PC-9 (cell line): ENCODE measurements around the gene C1GALT1C1L. TPM values are rescaled to one million over a fixed set of nuclear protein-coding genes. Genes with fewer than 3 reads are reported as not detected.

Source experiments
- BruUV-seq: library from RNA; stranded (reverse); fragments of 400-500 nt; replicated peaks from 2 replicates; lab custom pipeline; 2021; lab: Mats Ljungman, UMichigan
- CTCF ChIA-PET: fragments of 300-600 bp; sonication (Branson Sonifier 250); formaldehyde crosslinking; loops from one replicate; lab custom pipeline; 2022; ENCODE audit warnings: antibody characterized with exemption; lab: Charles Lee
- POLR2A ChIA-PET: fragments of 300-600 bp; sonication (Branson Sonifier 250); formaldehyde crosslinking; loops from one replicate; lab custom pipeline; 2022; ENCODE audit warnings: antibody characterized with exemption; ENCODE audit not compliant: unreplicated experiment; lab: Charles Lee
- DNase-seq, 2 experiments: peaks; one replicate each; pipeline versions ENCODE4 v3.0.0 to v3.0.0-alpha.2; 2015 to 2022; ENCODE audit warnings: mixed read lengths in 1 of 2
- H2AFZ ChIP-seq: fragments of 200-600 bp; sonication (generic); 2 replicates; pipeline ENCODE4 v1.8.1; 2017; ENCODE audit warnings: antibody characterized with exemption
- H3F3A ChIP-seq: fragments of 200-600 bp; sonication (generic); 2 replicates; pipeline ENCODE4 v1.8.1; 2017; ENCODE audit warnings: antibody characterized with exemption, mild to moderate bottlenecking, low read depth; ENCODE audit not compliant: insufficient read depth
- H3K27ac ChIP-seq: fragments of 200-600 bp; sonication (generic); 2 replicates; pipeline ENCODE4 v1.6.1; 2016; ENCODE audit warnings: mixed run types
- H3K27me3 ChIP-seq: fragments of 200-600 bp; sonication (generic); 2 replicates; pipeline ENCODE4 v1.6.1; 2016; ENCODE audit warnings: low read depth, mixed run types; ENCODE audit not compliant: insufficient read depth
- H3K36me3 ChIP-seq: fragments of 200-600 bp; sonication (generic); 2 replicates; pipeline ENCODE4 v1.6.1; 2016; ENCODE audit warnings: low read depth, mixed run types
- H3K4me1 ChIP-seq: fragments of 200-600 bp; sonication (generic); replicated peaks from 2 replicates; pipeline ENCODE4 v1.6.1; 2016; ENCODE audit warnings: mixed run types; ENCODE audit not compliant: insufficient read depth
- H3K4me2 ChIP-seq: fragments of 200-600 bp; sonication (generic); 2 replicates; pipeline ENCODE4 v1.6.1; 2017; ENCODE audit warnings: mixed run types
- H3K4me3 ChIP-seq: fragments of 200-600 bp; sonication (generic); 2 replicates; pipeline ENCODE4 v1.6.1; 2016; ENCODE audit warnings: mixed run types
- H3K79me2 ChIP-seq: fragments of 200-600 bp; sonication (generic); 2 replicates; pipeline ENCODE4 v1.6.1; 2017; ENCODE audit warnings: low read depth, mixed run types
- H3K9me2 ChIP-seq: fragments of 200-600 bp; sonication (generic); 2 replicates; pipeline ENCODE4 v1.8.1; 2017; ENCODE audit warnings: mild to moderate bottlenecking; ENCODE audit not compliant: insufficient read depth
- H3K9me3 ChIP-seq: fragments of 200-600 bp; sonication (generic); 2 replicates; pipeline ENCODE4 v1.8.1; 2016; ENCODE audit warnings: low read depth; ENCODE audit not compliant: insufficient read depth
- H4K20me1 ChIP-seq: fragments of 200-600 bp; sonication (generic); 2 replicates; pipeline ENCODE4 v1.8.1; 2017; ENCODE audit not compliant: insufficient read depth
- CTCF ChIP-seq: fragments of 200-600 bp; sonication (generic); conservative IDR thresholded peaks from 2 replicates; pipeline ENCODE4 v1.6.1; 2017; ENCODE audit warnings: mixed run types, antibody characterized with exemption, mild to moderate bottlenecking, moderate library complexity
- EZH2 ChIP-seq: fragments of 200-600 bp; sonication (generic); IDR thresholded peaks from 2 replicates; pipeline ENCODE4 v1.8.0; 2017; ENCODE audit warnings: antibody characterized with exemption, low read depth
- intact Hi-C: fragments of 100-400 bp; cut with micrococcal nuclease; formaldehyde crosslinking; loops from one replicate; pipeline ENCODE4 v1.10.0; 2022; ENCODE audit not compliant: unreplicated experiment
- total RNA-seq: library from RNA; stranded (reverse); gene quantifications from 2 replicates; pipeline ENCODE4 v1.2.3, GENCODE V29; 2021

C1GALT1C1L gene
- total RNA-seq, 1 experiment from 2014 or later = 3.7 TPM

DNA sequence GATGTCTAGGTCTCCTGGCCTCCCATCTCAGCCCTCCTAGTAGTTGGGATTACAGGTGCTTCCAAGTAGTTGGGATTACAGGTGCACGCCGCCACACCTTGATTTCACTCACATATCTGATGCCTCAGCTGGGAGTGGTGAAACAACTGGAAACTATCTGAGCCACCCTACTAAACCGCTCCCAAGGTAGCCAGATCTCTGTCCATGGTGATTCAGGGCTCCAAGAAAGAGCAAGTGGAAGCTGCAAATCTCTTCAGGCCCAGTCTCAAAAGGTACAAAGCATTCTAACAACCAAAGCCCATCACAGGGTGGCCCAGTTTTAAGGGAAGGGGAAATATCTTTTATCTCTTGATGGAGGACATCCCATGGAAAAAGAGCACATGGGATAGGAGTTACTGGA lies 19.0 kb downstream of the C1GALT1C1L start:
- no peaks in the 10 kb centered on the region for H3K9me2 ChIP-seq
- no peaks in the 10 kb centered on the region for H3K79me2 ChIP-seq
- H3K4me3 ChIP-seq = no peak overlapping the region
- no peaks in the 10 kb centered on the region for H3F3A ChIP-seq
- TF ChIP-seq CTCF (no peak), EZH2 (no peak)
- intact Hi-C loops = no loop called here
- no peaks in the 10 kb centered on the region for H3K36me3 ChIP-seq
- POLR2A ChIA-PET = no interaction called here
- H3K27me3 ChIP-seq = no peaks in the 10 kb centered on the region
- no peaks in the 10 kb centered on the region for H4K20me1 ChIP-seq
- DNase-seq = no peak
- H3K4me1 ChIP-seq = no peaks in the 10 kb centered on the region
- CTCF ChIA-PET = interaction anchor here (0.5 kb wide), 1 partner anchor 1782 kb away, joined by 3 read pairs; no protein-coding TSS in a partner anchor
- no peak overlapping the region for H3K4me2 ChIP-seq
- H2AFZ ChIP-seq = no peak overlapping the region
- no TSS peak for BruUV-seq
- H3K27ac ChIP-seq = no peak overlapping the region
- H3K9me3 ChIP-seq = no peaks in the 10 kb centered on the region

DNA sequence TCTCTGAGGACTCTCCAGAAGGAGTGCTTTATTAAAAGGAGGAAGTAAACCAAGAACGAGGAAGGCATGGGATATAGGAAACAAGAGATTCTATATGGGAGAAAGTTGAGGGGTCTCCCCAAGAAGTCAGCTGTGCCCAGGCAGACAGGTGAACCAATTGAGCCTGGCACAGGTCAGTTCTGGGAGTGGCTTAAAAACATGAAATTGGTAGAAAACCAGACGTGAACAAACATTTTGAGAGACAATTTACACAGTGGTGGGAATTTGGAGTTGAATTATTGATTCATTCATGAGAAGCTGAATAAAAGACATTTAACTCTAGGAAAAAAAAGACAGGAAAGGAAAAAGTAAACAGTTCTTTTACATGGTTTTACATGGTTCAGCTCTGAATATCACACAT lies 22.7 kb downstream of the C1GALT1C1L start:
- H3K27me3 ChIP-seq = no peaks in the 10 kb centered on the region
- no peak overlapping the region for H3K4me3 ChIP-seq
- H3K27ac ChIP-seq = no peak overlapping the region
- no peak overlapping the region for H2AFZ ChIP-seq
- TF ChIP-seq EZH2 (no peak), CTCF (no peak)
- H3K79me2 ChIP-seq = no peaks in the 10 kb centered on the region
- H3K4me1 ChIP-seq = no peaks in the 10 kb centered on the region
- intact Hi-C loops = no loop called here
- H3F3A ChIP-seq = no peaks in the 10 kb centered on the region
- no peaks in the 10 kb centered on the region for H3K36me3 ChIP-seq
- no peaks in the 10 kb centered on the region for H4K20me1 ChIP-seq
- H3K4me2 ChIP-seq = no peak overlapping the region
- H3K9me2 ChIP-seq = no peaks in the 10 kb centered on the region
- CTCF ChIA-PET = no interaction called here
- POLR2A ChIA-PET = no interaction called here
- DNase-seq = no peak
- H3K9me3 ChIP-seq = no peaks in the 10 kb centered on the region
- no TSS peak for BruUV-seq

GRCh38 chr2:43648994-43649701 lies 27.1 kb downstream of the C1GALT1C1L start:
- Histone ChIP-seq H3K27ac (no peak overlapping the region), H3K36me3 (no peaks in the 10 kb centered on the region), H4K20me1 (no peaks in the 10 kb centered on the region), H3K79me2 (no peaks in the 10 kb centered on the region), H3K4me1 (no peaks in the 10 kb centered on the region), H3K9me3 (no peaks in the 10 kb centered on the region), H2AFZ (no peak overlapping the region), H3K4me3 (no peak overlapping the region), H3F3A (no peaks in the 10 kb centered on the region), H3K4me2 (no peak overlapping the region), H3K9me2 (no peaks in the 10 kb centered on the region), H3K27me3 (no peaks in the 10 kb centered on the region)
- no peak for TF ChIP-seq EZH2
- no peak for TF ChIP-seq CTCF
- CTCF ChIA-PET = no interaction called here
- intact Hi-C loops = no loop called here
- no peak for DNase-seq
- BruUV-seq = no TSS peak
- POLR2A ChIA-PET = no interaction called here
